Effector memory CD8-positive, alpha-beta T cell (primary cell): ENCODE results near the gene GPR35.
A peak's percentile ranks its signal among the peaks of the same experiment; 100 is the strongest.

ENCODE experiments used
- ATAC-seq: fragments of 150-1000 bp; cut with Tn5 transposase; replicated peaks from 2 replicates; pipeline ENCODE4 v1.10.0; 2021; ENCODE audit warnings: mild to moderate bottlenecking, moderate library complexity
- DNase-seq, 3 experiments: peaks; one replicate each; pipeline ENCODE4 v3.0.0; 2021
- H3K27ac Mint-ChIP-seq, 2 donors: one replicate each; pipeline ENCODE4 v1.8.0; 2022; ENCODE audit warnings: mild to moderate bottlenecking in 2 of 2, mixed read lengths in 2 of 2, moderate library complexity in 2 of 2
- H3K27me3 Mint-ChIP-seq, 2 donors: one replicate each; pipeline ENCODE4 v1.8.0; 2022; ENCODE audit warnings: mixed read lengths in 2 of 2
- H3K36me3 Mint-ChIP-seq: one replicate; pipeline ENCODE4 v1.8.0; 2022; ENCODE audit warnings: mild to moderate bottlenecking, moderate library complexity, mixed read lengths; ENCODE audit not compliant: insufficient read depth
- H3K4me1 Mint-ChIP-seq, 2 donors: one replicate each; pipeline ENCODE4 v1.8.0; 2022; ENCODE audit warnings: low read depth in 2 of 2, mixed read lengths in 2 of 2
- H3K4me3 Mint-ChIP-seq, 2 donors: one replicate each; pipeline ENCODE4 v1.8.0; 2022; ENCODE audit warnings: mild to moderate bottlenecking in 2 of 2, mixed read lengths in 2 of 2, moderate library complexity in 2 of 2
- H3K9me3 Mint-ChIP-seq, 2 donors: one replicate each; pipeline ENCODE4 v1.8.0; 2022; ENCODE audit warnings: mixed read lengths in 2 of 2
- total RNA-seq, 9 experiments: gene quantifications; one replicate each; lab custom pipeline; 2026; lab: John Stamatoyannopoulos, UW

GPR35 gene, protein sequence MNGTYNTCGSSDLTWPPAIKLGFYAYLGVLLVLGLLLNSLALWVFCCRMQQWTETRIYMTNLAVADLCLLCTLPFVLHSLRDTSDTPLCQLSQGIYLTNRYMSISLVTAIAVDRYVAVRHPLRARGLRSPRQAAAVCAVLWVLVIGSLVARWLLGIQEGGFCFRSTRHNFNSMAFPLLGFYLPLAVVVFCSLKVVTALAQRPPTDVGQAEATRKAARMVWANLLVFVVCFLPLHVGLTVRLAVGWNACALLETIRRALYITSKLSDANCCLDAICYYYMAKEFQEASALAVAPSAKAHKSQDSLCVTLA
- 6.8 to 26.0 (median 15.0) reads per million in 9 experiments for total RNA-seq

DNA sequence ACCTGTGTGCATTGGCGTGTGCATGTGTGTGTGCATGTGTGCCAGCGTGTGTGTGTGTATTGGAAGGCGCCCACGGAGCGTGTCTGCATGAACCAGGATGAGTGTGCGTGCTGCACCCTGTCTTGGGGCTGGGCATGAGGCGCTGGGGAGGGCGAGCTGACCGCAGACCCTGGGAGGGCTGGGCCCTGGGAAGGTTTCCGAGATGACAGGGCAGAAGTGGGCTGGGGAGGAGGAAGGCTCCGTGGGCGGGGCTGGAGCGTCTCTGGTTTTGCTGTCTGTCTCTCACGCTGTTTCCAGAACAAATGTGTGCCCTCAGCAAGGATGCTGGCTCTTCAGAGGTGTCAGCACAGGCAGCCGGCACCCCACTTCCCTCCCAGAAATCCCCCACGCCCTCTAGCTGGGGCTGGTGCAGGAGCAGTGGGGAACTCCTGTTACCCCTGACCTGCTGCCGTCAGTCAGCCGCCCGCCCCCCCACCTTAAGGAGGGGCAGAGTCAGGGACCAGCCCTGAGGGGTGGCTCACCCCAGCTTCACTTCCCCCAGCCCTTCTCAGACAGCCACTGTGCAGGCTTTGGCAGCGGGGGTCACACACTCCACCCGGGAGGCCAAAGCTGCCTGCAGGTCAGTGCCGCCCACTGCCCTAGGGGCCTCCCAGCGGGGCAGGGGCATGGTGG lies at the start of gene GPR35:
GPR35 (plus strand) TSS at position 531 of the 672 bp plus-strand sequence. CDS start 4,473 bp downstream, outside the sequence.
- peaks cover 47 to 49% of the 10 kb centered on the region in 2 donors for H3K4me1 Mint-ChIP-seq
- H3K27me3 Mint-ChIP-seq, result no peaks in the 10 kb centered on the region
- H3K27ac Mint-ChIP-seq, result peak within 1 kb of the TSS; percentile 98 to 99
- ATAC-seq, result peak; percentile 78
- H3K4me3 Mint-ChIP-seq, result peak within 1 kb of the TSS; percentile 80 to 81
- no peaks in the 10 kb centered on the region for H3K9me3 Mint-ChIP-seq
- peak; percentile 86 to 90 (median 88) for DNase-seq
- H3K36me3 Mint-ChIP-seq, result peaks cover 41% of the 10 kb centered on the region

GRCh38 chr2:240576036-240576435 lies 49.2 kb upstream of the GPR35 start:
- DNase-seq (no peak), ATAC-seq (no peak)
- no peak overlapping the region for H3K27ac Mint-ChIP-seq
- no peaks in the 10 kb centered on the region for H3K27me3 Mint-ChIP-seq
- H3K36me3 Mint-ChIP-seq, result peaks cover 16% of the 10 kb centered on the region
- no peaks in the 10 kb centered on the region for H3K9me3 Mint-ChIP-seq
- peaks cover 29 to 33% of the 10 kb centered on the region in 2 donors for H3K4me1 Mint-ChIP-seq
- no peak overlapping the region for H3K4me3 Mint-ChIP-seq

- H3K9me3 Mint-ChIP-seq, result no peaks in the 10 kb centered on the region
- DNase-seq (no peak), ATAC-seq (no peak)
- H3K27me3 Mint-ChIP-seq, result no peaks in the 10 kb centered on the region
- peak overlapping the region in 1 of 2 donors; percentile 55 for H3K27ac Mint-ChIP-seq
- H3K4me3 Mint-ChIP-seq, result no peak overlapping the region
- H3K36me3 Mint-ChIP-seq, result peaks cover 13% of the 10 kb centered on the region
- peaks cover 25 to 28% of the 10 kb centered on the region in 2 donors for H3K4me1 Mint-ChIP-seq
Observed at GRCh38 chr2:240576436-240577205, 48.7 kb upstream of the GPR35 start.

DNA sequence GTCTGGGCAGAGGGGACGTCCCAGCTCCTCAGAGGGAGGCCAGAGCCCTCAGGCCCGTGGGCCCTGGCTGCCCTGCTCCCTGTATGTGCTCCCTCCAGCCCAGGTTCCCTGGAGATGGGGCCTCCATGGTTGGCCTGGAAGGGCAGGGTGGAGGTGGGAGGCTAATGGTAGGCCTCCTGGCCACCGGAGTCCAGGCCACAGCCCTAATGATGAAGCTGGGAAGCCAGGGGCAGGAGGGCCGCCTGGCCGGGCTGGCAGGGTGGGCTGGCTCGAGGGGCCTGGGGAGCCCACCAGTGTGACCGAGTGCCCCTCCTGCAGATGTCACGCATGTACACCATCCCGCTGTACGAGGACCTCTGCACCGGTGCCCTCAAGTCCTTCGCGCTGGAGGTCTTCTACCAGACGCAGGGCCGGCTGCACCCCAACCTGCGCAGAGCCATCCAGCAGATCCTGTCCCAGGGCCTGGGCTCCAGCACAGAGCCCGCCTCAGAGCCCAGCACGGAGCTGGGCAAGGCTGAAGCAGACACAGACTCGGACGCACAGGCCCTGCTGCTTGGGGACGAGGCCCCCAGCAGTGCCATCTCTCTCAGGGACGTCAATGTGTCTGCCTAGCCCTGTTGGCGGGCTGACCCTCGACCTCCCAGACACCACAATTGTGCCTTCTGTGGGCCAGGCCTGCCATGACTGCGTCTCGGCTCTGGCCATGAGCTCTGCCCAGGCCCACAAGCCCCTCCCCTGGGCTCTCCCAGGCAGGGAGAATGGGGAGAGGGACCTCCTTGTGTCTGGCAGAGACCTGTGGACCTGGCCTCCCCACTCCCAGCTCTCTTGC lies 47.8 kb upstream of the GPR35 start:
- ATAC-seq, result no peak
- Mint-ChIP-seq H3K4me3 (no peak overlapping the region), H3K27ac (peak overlapping the region in 1 of 2 donors; percentile 87), H3K4me1 (peaks cover 22 to 24% of the 10 kb centered on the region in 2 donors), H3K36me3 (peaks cover 16% of the 10 kb centered on the region), H3K27me3 (no peaks in the 10 kb centered on the region), H3K9me3 (no peaks in the 10 kb centered on the region)
- DNase-seq, result no peak

GRCh38 chr2:240578110-240578450 lies 47.2 kb upstream of the GPR35 start:
- DNase-seq, result no peak
- Mint-ChIP-seq H3K27me3 (no peaks in the 10 kb centered on the region), H3K9me3 (no peaks in the 10 kb centered on the region), H3K4me3 (no peak overlapping the region), H3K27ac (peak overlapping the region in 1 of 2 donors; percentile 87), H3K36me3 (peaks cover 16% of the 10 kb centered on the region), H3K4me1 (peaks cover 24 to 27% of the 10 kb centered on the region in 2 donors)
- ATAC-seq, result no peak

- H3K36me3 Mint-ChIP-seq, result peaks cover 16% of the 10 kb centered on the region
Observed at GRCh38 chr2:240578488-240578887, 46.8 kb upstream of the GPR35 start.

DNA sequence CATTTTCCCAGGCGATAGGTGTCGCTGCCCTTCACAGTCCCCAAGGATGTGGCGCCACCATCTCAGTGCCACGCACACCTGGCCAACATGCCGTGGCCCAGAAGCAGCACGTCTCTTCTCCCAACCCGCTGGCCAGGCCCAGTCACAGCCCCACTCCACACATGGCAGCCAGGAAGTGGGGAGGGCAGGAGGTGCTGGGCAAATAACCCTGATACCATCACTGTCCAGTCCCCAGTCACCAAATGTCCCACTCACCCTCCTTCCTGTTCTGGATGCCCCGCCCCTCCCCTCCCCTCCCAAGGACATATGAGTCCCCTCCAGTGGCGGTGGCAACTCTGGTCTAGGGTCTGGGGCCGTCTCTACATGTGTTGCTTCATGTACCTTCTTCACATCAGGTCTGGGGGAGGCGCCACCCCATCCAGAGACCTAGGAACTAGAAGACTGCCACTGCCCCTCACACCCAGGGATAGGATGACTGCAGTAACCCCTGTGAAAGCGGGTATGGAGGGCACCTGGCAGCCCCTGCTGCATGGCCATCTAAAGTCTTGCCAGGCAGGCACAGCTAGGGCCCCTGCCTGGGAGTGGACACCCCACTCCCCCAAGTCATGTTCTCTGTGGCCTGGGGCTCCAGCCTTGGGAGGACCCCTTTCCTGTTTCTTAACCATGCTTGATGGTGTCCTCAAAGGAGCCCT lies 46.1 kb upstream of the GPR35 start:
- ATAC-seq (no peak), DNase-seq (no peak)
- Mint-ChIP-seq H3K27me3 (no peaks in the 10 kb centered on the region), H3K27ac (peak overlapping the region; percentile 78 to 87), H3K36me3 (peaks cover 16% of the 10 kb centered on the region), H3K4me1 (peaks cover 24 to 27% of the 10 kb centered on the region in 2 donors), H3K9me3 (no peaks in the 10 kb centered on the region), H3K4me3 (peak overlapping the region; percentile 62 to 69)

More at GRCh38 chr2:240578488-240578887, 46.8 kb upstream of the GPR35 start:
- no peak overlapping the region for H3K4me3 Mint-ChIP-seq
- no peaks in the 10 kb centered on the region for H3K9me3 Mint-ChIP-seq
- H3K27me3 Mint-ChIP-seq, result no peaks in the 10 kb centered on the region
- DNase-seq, result no peak
- H3K4me1 Mint-ChIP-seq, result peaks cover 24 to 27% of the 10 kb centered on the region in 2 donors
- ATAC-seq, result no peak
- peak overlapping the region; percentile 44 to 87 for H3K27ac Mint-ChIP-seq

GRCh38 chr2:240579771-240580614 lies 45.3 kb upstream of the GPR35 start:
- ATAC-seq, result peak; percentile 98
- peaks cover 27% of the 10 kb centered on the region in 2 donors for H3K4me1 Mint-ChIP-seq
- peaks cover 16% of the 10 kb centered on the region for H3K36me3 Mint-ChIP-seq
- peak overlapping the region; percentile 78 to 87 for H3K27ac Mint-ChIP-seq
- no peaks in the 10 kb centered on the region for H3K27me3 Mint-ChIP-seq
- H3K4me3 Mint-ChIP-seq, result peak overlapping the region; percentile 62 to 69
- DNase-seq, result peak; percentile 78 to 79 (median 79)
- H3K9me3 Mint-ChIP-seq, result no peaks in the 10 kb centered on the region

- no peaks in the 10 kb centered on the region for H3K9me3 Mint-ChIP-seq
- ATAC-seq (no peak), DNase-seq (no peak)
- H3K27me3 Mint-ChIP-seq, result no peaks in the 10 kb centered on the region
- no peak overlapping the region for H3K4me3 Mint-ChIP-seq
- peaks cover 31 to 33% of the 10 kb centered on the region in 2 donors for H3K4me1 Mint-ChIP-seq
- H3K36me3 Mint-ChIP-seq, result peaks cover 24% of the 10 kb centered on the region
- no peak overlapping the region for H3K27ac Mint-ChIP-seq
Observed at GRCh38 chr2:240581811-240582210, 43.5 kb upstream of the GPR35 start.

DNA sequence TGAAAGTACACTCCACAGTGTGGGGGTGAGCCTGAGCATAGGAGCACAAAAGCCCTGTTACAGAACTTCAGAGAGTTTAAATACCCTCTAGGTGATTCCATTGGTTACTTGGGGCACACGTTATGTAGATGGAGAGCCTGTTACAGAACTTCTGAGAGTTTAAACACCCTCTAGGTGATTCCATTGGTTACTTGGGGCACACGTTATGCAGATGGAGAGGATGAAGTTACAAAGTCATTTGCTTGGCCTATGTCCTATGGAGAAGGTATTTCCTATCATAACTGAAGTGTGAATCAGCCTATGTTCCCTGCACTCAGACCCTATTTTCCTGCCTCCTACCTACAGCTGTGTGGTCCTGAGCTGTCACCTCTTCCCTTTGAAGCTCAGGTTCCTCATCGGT lies 42.5 kb upstream of the GPR35 start:
- Mint-ChIP-seq H3K4me1 (peaks cover 35 to 39% of the 10 kb centered on the region in 2 donors), H3K36me3 (peaks cover 26% of the 10 kb centered on the region), H3K9me3 (no peaks in the 10 kb centered on the region), H3K27me3 (no peaks in the 10 kb centered on the region), H3K27ac (no peak overlapping the region), H3K4me3 (no peak overlapping the region)
- DNase-seq (no peak), ATAC-seq (no peak)

GRCh38 chr2:240583774-240584173 lies 41.5 kb upstream of the GPR35 start:
- Mint-ChIP-seq H3K36me3 (peaks cover 17% of the 10 kb centered on the region), H3K9me3 (no peaks in the 10 kb centered on the region), H3K4me3 (no peak overlapping the region), H3K27me3 (no peaks in the 10 kb centered on the region), H3K4me1 (peaks cover 44 to 45% of the 10 kb centered on the region in 2 donors), H3K27ac (no peak overlapping the region)
- no peak for DNase-seq
- ATAC-seq, result no peak
